ACC112 (cell line): ENCODE measurements around the gene INTS14.
A peak's percentile ranks its signal among the peaks of the same experiment; 100 is the strongest.
"Not testable (repeated sequence)": the region's sequence is repeated elsewhere in the genome, so short reads cannot be mapped to it uniquely, and the experiment has no call there.

Source experiments
- H2AFZ ChIP-seq: fragments of 200-600 bp; sonication (generic); one replicate; pipeline ENCODE4 v1.6.0; 2017; ENCODE audit warnings: antibody characterized with exemption, low read length; ENCODE audit not compliant: unreplicated experiment
- H3K27ac ChIP-seq: fragments of 200-600 bp; sonication (generic); 2 replicates; pipeline ENCODE4 v1.5.1; 2014; ENCODE audit warnings: low read depth, mild to moderate bottlenecking, antibody characterized with exemption, low read length, moderate library complexity
- H3K27me3 ChIP-seq: fragments of 200-600 bp; sonication (generic); 2 replicates; pipeline ENCODE4 v1.6.1; 2014; ENCODE audit warnings: mild to moderate bottlenecking, antibody characterized with exemption, low read length, moderate library complexity, mixed read lengths; ENCODE audit not compliant: insufficient read depth
- H3K36me3 ChIP-seq: fragments of 200-600 bp; sonication (generic); 2 replicates; pipeline ENCODE4 v1.6.1; 2016; ENCODE audit warnings: mild to moderate bottlenecking, antibody characterized with exemption, low read length, moderate library complexity, mixed read lengths; ENCODE audit not compliant: insufficient read depth
- H3K4me1 ChIP-seq: fragments of 200-600 bp; sonication (generic); one replicate; pipeline ENCODE4 v1.6.1; 2016; ENCODE audit warnings: low read length, mixed read lengths; ENCODE audit not compliant: insufficient read depth, unreplicated experiment, control insufficient read depth
- H3K4me3 ChIP-seq: fragments of 200-600 bp; sonication (generic); 2 replicates; pipeline ENCODE4 v1.5.1; 2014; ENCODE audit warnings: mild to moderate bottlenecking, low read depth, low read length
- H3K79me2 ChIP-seq: fragments of 200-600 bp; sonication (generic); one replicate; pipeline ENCODE4 v1.6.0; 2016; ENCODE audit warnings: low read length; ENCODE audit not compliant: control insufficient read depth, unreplicated experiment, insufficient read depth

Gene INTS14

GRCh38 chr15:65558336-65558735 lies 52.6 kb downstream of the INTS14 start:
- Histone ChIP-seq H2AFZ (no peak overlapping the region), H3K36me3 (peaks cover 21% of the 10 kb centered on the region), H3K4me3 (no peak overlapping the region), H3K27ac (no peak overlapping the region), H3K4me1 (peaks cover 9% of the 10 kb centered on the region), H3K79me2 (peaks cover 4% of the 10 kb centered on the region), H3K27me3 (no peaks in the 10 kb centered on the region)

- H3K27me3 ChIP-seq = no peaks in the 10 kb centered on the region
- H2AFZ ChIP-seq = no peak overlapping the region
- H3K36me3 ChIP-seq = peaks cover 16% of the 10 kb centered on the region; the same call in 1 of the 2 replicates
- peaks cover 8% of the 10 kb centered on the region for H3K79me2 ChIP-seq
- H3K4me3 ChIP-seq = no peak overlapping the region
- peaks cover 9% of the 10 kb centered on the region for H3K4me1 ChIP-seq
- no peak overlapping the region for H3K27ac ChIP-seq
Observed at GRCh38 chr15:65556622-65557021, 54.3 kb downstream of the INTS14 start.

- Histone ChIP-seq H3K4me1 (peaks cover 16% of the 10 kb centered on the region), H2AFZ (no peak overlapping the region), H3K36me3 (peaks cover 12% of the 10 kb centered on the region; the same call in 1 of the 2 replicates), H3K4me3 (no peak overlapping the region), H3K79me2 (peaks cover 32% of the 10 kb centered on the region), H3K27me3 (no peaks in the 10 kb centered on the region), H3K27ac (no peak overlapping the region)
Observed at GRCh38 chr15:65553691-65554090, 57.2 kb downstream of the INTS14 start.

GRCh38 chr15:65552851-65553250 lies 58.1 kb downstream of the INTS14 start:
- not testable (repeated sequence) for H3K27me3 ChIP-seq, H3K4me3 ChIP-seq, H3K27ac ChIP-seq, H2AFZ ChIP-seq, H3K4me1 ChIP-seq
- Histone ChIP-seq H3K36me3 (peaks cover 12% of the 10 kb centered on the region; the same call in 1 of the 2 replicates), H3K79me2 (peaks cover 38% of the 10 kb centered on the region)

- Histone ChIP-seq H3K79me2 (peaks cover 43% of the 10 kb centered on the region), H3K4me1 (peaks cover 8% of the 10 kb centered on the region)
Observed at GRCh38 chr15:65551183-65551582, 59.7 kb downstream of the INTS14 start.

GRCh38 chr15:65550681-65551098 lies 60.2 kb downstream of the INTS14 start:
- H3K79me2 ChIP-seq = peaks cover 43% of the 10 kb centered on the region
- H3K4me1 ChIP-seq = peaks cover 8% of the 10 kb centered on the region
- H3K27me3 ChIP-seq = no peaks in the 10 kb centered on the region
- H3K36me3 ChIP-seq = peaks cover 12% of the 10 kb centered on the region; the same call in 1 of the 2 replicates
- H3K4me3 ChIP-seq = no peak overlapping the region; the same call in 1 of the 2 replicates
- H3K27ac ChIP-seq = peak overlapping the region; percentile 16; the same call in 1 of the 2 replicates
- no peak overlapping the region for H2AFZ ChIP-seq

More at GRCh38 chr15:65551183-65551582, 59.7 kb downstream of the INTS14 start:
- Histone ChIP-seq H2AFZ (no peak overlapping the region), H3K27ac (no peak overlapping the region), H3K27me3 (no peaks in the 10 kb centered on the region), H3K4me3 (no peak overlapping the region), H3K36me3 (peaks cover 12% of the 10 kb centered on the region; the same call in 1 of the 2 replicates)

- not testable (repeated sequence) for H3K27ac ChIP-seq, H3K36me3 ChIP-seq, H3K27me3 ChIP-seq, H3K4me1 ChIP-seq, H3K4me3 ChIP-seq, H2AFZ ChIP-seq
- H3K79me2 ChIP-seq = peaks cover 47% of the 10 kb centered on the region
Observed at GRCh38 chr15:65549288-65549687, 61.6 kb downstream of the INTS14 start.

GRCh38 chr15:65547841-65548240 lies 63.1 kb downstream of the INTS14 start:
- peaks cover 8% of the 10 kb centered on the region for H3K4me1 ChIP-seq
- no peak overlapping the region for H2AFZ ChIP-seq
- H3K36me3 ChIP-seq = no peaks in the 10 kb centered on the region
- H3K79me2 ChIP-seq = peaks cover 47% of the 10 kb centered on the region
- no peak overlapping the region for H3K27ac ChIP-seq
- no peaks in the 10 kb centered on the region for H3K27me3 ChIP-seq
- H3K4me3 ChIP-seq = no peak overlapping the region

GRCh38 chr15:65541231-65541820 lies 69.6 kb downstream of the INTS14 start:
- Histone ChIP-seq H3K36me3 (no peaks in the 10 kb centered on the region), H3K4me3 (no peak overlapping the region), H2AFZ (no peak overlapping the region), H3K79me2 (peaks cover 57% of the 10 kb centered on the region), H3K4me1 (no peaks in the 10 kb centered on the region), H3K27me3 (no peaks in the 10 kb centered on the region), H3K27ac (no peak overlapping the region)

- 0 out of 2 replicates have a peak, but pooled peaks cover 1% of the 10 kb centered on the region for H3K36me3 ChIP-seq
- H3K79me2 ChIP-seq = peaks cover 66% of the 10 kb centered on the region
- H3K27me3 ChIP-seq = no peaks in the 10 kb centered on the region
Observed at GRCh38 chr15:65540314-65540713, 70.6 kb downstream of the INTS14 start.

GRCh38 chr15:65535192-65535591 lies 75.7 kb downstream of the INTS14 start:
- 0 out of 2 replicates have a peak, but pooled peaks cover 3% of the 10 kb centered on the region for H3K36me3 ChIP-seq

More at GRCh38 chr15:65540314-65540713, 70.6 kb downstream of the INTS14 start:
- no peak overlapping the region for H3K4me3 ChIP-seq
- no peak overlapping the region for H3K27ac ChIP-seq
- H3K4me1 ChIP-seq = peaks cover 1% of the 10 kb centered on the region
- H2AFZ ChIP-seq = no peak overlapping the region

More at GRCh38 chr15:65535192-65535591, 75.7 kb downstream of the INTS14 start:
- Histone ChIP-seq H3K4me3 (no peak overlapping the region), H3K4me1 (peaks cover 28% of the 10 kb centered on the region), H3K27me3 (no peaks in the 10 kb centered on the region), H2AFZ (no peak overlapping the region), H3K27ac (no peak overlapping the region), H3K79me2 (peaks cover 84% of the 10 kb centered on the region)
